HepG2 (cell line): Measurements from ENCODE around the gene EVA1A. TPM values are rescaled to one million over a fixed set of nuclear protein-coding genes. Genes with fewer than 3 reads are reported as not detected.

Experiments used
- CHD4 ChIP-seq: fragments of 200-600 bp; sonication (generic); IDR thresholded peaks from 2 replicates; pipeline ENCODE4 v1.7.0; 2017; ENCODE audit warnings: mild to moderate bottlenecking, low read length, borderline replicate concordance
- GABPA ChIP-seq, 2 experiments: IDR thresholded peaks; 2 replicates each; pipeline ENCODE4 v1.6.1; 2011 to 2016; ENCODE audit warnings: low read depth in 2 of 2, low read length in 1 of 2, missing biosample characterization in 1 of 2, missing genetic modification characterization in 1 of 2
- KAT8 ChIP-seq: IDR thresholded peaks from 2 replicates; pipeline ENCODE4 v1.6.1; 2016; ENCODE audit warnings: missing genetic modification reagents, missing compliant biosample characterization
- KMT2B ChIP-seq: IDR thresholded peaks from 2 replicates; pipeline ENCODE4 v1.6.1; 2016; ENCODE audit warnings: missing genetic modification reagents, missing compliant biosample characterization
- MTA1 ChIP-seq: sonication (generic); formaldehyde crosslinking; IDR thresholded peaks from 2 replicates; pipeline ENCODE4 v1.4.0; 2020; ENCODE audit warnings: missing genetic modification reagents, mild to moderate bottlenecking, borderline replicate concordance
- SALL1 ChIP-seq: sonication (generic); formaldehyde crosslinking; IDR thresholded peaks from 2 replicates; pipeline ENCODE4 v1.8.0; 2022; ENCODE audit warnings: mild to moderate bottlenecking, missing genetic modification reagents
- SALL2 ChIP-seq: sonication (generic); formaldehyde crosslinking; IDR thresholded peaks from 2 replicates; pipeline ENCODE4 v1.8.1; 2023; ENCODE audit warnings: mild to moderate bottlenecking, missing genetic modification reagents, inconsistent platforms
- STAG1 ChIP-seq: sonication (generic); formaldehyde crosslinking; IDR thresholded peaks from 2 replicates; pipeline ENCODE4 v1.4.0; 2020; ENCODE audit warnings: missing genetic modification reagents
- ZFX ChIP-seq: sonication (generic); formaldehyde crosslinking; IDR thresholded peaks from 2 replicates; pipeline ENCODE4 v1.4.0; 2020; ENCODE audit warnings: mild to moderate bottlenecking, low read depth, missing genetic modification reagents, moderate library complexity
- ZNF547 ChIP-seq: sonication (generic); formaldehyde crosslinking; IDR thresholded peaks from 2 replicates; pipeline ENCODE4 v1.5.1; 2020; ENCODE audit warnings: mild to moderate bottlenecking, missing genetic modification reagents
- ZNF574 ChIP-seq: sonication (generic); formaldehyde crosslinking; IDR thresholded peaks from 2 replicates; pipeline ENCODE4 v1.4.0; 2020; ENCODE audit warnings: missing genetic modification reagents
- ZNF761 ChIP-seq: sonication (generic); formaldehyde crosslinking; conservative IDR thresholded peaks from 2 replicates; pipeline ENCODE4 v1.4.0; 2020; ENCODE audit warnings: mild to moderate bottlenecking, missing genetic modification reagents
- ZNF850 ChIP-seq: sonication (generic); formaldehyde crosslinking; conservative IDR thresholded peaks from 2 replicates; pipeline ENCODE4 v1.9.0; 2021; ENCODE audit warnings: mild to moderate bottlenecking, missing genetic modification reagents
- ZSCAN21 ChIP-seq: sonication (generic); formaldehyde crosslinking; IDR thresholded peaks from 2 replicates; pipeline ENCODE4 v1.8.0; 2022; ENCODE audit warnings: mild to moderate bottlenecking, missing genetic modification reagents, moderate library complexity, borderline replicate concordance
- polyA plus RNA-seq, 8 experiments: library from polyadenylated mRNA; depleted of rRNA in 3 of 8; stranded (reverse) in 7 of 8; unstranded in 1 of 8; fragments of >200 nt; fragmentation: Illumina TruSeq in 4 of 8; extraction: Trizol in 4 of 8; gene quantifications; 2 replicates each; pipeline versions ENCODE4 v1.2.1 to v1.2.3, GENCODE V29; 2011 to 2016; ENCODE audit warnings: low read depth in 4 of 8, missing spikeins in 1 of 8, mixed read lengths in 1 of 8; ENCODE audit not compliant: insufficient read depth in 1 of 8
- total RNA-seq, 5 experiments: library from RNA; depleted of rRNA; stranded (reverse); fragments of >200 nt; fragmentation: Illumina TruSeq; extraction: Trizol; gene quantifications; 2 replicates each; pipeline ENCODE4 v1.2.3, GENCODE V29; 2016; ENCODE audit warnings: low read depth in 1 of 5
- TF ChIP-seq, protein P1 (sequence below): sonication (generic); formaldehyde crosslinking; IDR thresholded peaks from 2 replicates; pipeline ENCODE4 v1.4.0; 2020; ENCODE audit warnings: missing genetic modification reagents
- TF ChIP-seq, protein P2 (sequence below): sonication (generic); formaldehyde crosslinking; IDR thresholded peaks from 2 replicates; pipeline ENCODE4 v1.4.0; 2020; ENCODE audit warnings: missing genetic modification reagents

The EVA1A gene
- total and polyA plus RNA-seq, 2 of the 13 experiments (the other 11 are each of a cell fraction or from before 2014, with no cell fraction given) = 57.5 to 57.8 TPM

- no peak; the same call in none of the 2 replicates for TF ChIP-seq MTA1 (CRISPR knock-in tag)
- peak; percentile 73 for TF ChIP-seq KMT2B (CRISPR knock-in tag)
- peak; percentile 86 for TF ChIP-seq SALL1 (CRISPR knock-in tag)
- peak; percentile 73 for TF ChIP-seq ZNF547 (CRISPR knock-in tag)
- TF ChIP-seq KAT8 (CRISPR knock-in tag) = peak; percentile 70; the same call in 1 of the 2 replicates
- TF ChIP-seq, protein P1, sequence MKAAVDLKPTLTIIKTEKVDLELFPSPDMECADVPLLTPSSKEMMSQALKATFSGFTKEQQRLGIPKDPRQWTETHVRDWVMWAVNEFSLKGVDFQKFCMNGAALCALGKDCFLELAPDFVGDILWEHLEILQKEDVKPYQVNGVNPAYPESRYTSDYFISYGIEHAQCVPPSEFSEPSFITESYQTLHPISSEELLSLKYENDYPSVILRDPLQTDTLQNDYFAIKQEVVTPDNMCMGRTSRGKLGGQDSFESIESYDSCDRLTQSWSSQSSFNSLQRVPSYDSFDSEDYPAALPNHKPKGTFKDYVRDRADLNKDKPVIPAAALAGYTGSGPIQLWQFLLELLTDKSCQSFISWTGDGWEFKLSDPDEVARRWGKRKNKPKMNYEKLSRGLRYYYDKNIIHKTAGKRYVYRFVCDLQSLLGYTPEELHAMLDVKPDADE (CRISPR knock-in tag) = no peak
- peak; percentile 73; the same call in 1 of the 2 replicates for TF ChIP-seq ZNF761 (CRISPR knock-in tag)
- TF ChIP-seq ZFX (CRISPR knock-in tag) = peak; percentile 70
- TF ChIP-seq STAG1 (CRISPR knock-in tag) = peak; percentile 8; the same call in 1 of the 2 replicates
- no peak for TF ChIP-seq SALL2 (CRISPR knock-in tag)
- TF ChIP-seq ZSCAN21 (CRISPR knock-in tag) = peak; percentile 3; the same call in 1 of the 2 replicates
- peak; percentile 62; the same call in 1 of the 2 replicates for TF ChIP-seq ZNF574
- TF ChIP-seq, protein P2, sequence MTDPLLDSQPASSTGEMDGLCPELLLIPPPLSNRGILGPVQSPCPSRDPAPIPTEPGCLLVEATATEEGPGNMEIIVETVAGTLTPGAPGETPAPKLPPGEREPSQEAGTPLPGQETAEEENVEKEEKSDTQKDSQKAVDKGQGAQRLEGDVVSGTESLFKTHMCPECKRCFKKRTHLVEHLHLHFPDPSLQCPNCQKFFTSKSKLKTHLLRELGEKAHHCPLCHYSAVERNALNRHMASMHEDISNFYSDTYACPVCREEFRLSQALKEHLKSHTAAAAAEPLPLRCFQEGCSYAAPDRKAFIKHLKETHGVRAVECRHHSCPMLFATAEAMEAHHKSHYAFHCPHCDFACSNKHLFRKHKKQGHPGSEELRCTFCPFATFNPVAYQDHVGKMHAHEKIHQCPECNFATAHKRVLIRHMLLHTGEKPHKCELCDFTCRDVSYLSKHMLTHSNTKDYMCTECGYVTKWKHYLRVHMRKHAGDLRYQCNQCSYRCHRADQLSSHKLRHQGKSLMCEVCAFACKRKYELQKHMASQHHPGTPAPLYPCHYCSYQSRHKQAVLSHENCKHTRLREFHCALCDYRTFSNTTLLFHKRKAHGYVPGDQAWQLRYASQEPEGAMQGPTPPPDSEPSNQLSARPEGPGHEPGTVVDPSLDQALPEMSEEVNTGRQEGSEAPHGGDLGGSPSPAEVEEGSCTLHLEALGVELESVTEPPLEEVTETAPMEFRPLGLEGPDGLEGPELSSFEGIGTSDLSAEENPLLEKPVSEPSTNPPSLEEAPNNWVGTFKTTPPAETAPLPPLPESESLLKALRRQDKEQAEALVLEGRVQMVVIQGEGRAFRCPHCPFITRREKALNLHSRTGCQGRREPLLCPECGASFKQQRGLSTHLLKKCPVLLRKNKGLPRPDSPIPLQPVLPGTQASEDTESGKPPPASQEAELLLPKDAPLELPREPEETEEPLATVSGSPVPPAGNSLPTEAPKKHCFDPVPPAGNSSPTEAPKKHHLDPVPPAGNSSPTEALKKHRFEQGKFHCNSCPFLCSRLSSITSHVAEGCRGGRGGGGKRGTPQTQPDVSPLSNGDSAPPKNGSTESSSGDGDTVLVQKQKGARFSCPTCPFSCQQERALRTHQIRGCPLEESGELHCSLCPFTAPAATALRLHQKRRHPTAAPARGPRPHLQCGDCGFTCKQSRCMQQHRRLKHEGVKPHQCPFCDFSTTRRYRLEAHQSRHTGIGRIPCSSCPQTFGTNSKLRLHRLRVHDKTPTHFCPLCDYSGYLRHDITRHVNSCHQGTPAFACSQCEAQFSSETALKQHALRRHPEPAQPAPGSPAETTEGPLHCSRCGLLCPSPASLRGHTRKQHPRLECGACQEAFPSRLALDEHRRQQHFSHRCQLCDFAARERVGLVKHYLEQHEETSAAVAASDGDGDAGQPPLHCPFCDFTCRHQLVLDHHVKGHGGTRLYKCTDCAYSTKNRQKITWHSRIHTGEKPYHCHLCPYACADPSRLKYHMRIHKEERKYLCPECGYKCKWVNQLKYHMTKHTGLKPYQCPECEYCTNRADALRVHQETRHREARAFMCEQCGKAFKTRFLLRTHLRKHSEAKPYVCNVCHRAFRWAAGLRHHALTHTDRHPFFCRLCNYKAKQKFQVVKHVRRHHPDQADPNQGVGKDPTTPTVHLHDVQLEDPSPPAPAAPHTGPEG (CRISPR knock-in tag) = peak; percentile 42; the same call in 1 of the 2 replicates
- TF ChIP-seq CHD4 = no peak
- no peak for TF ChIP-seq ZNF850 (CRISPR knock-in tag)
- no peak for TF ChIP-seq GABPA (IDR thresholded peaks at IDR 0.05; ENCODE audit: low read depth, low read length)
- 0 out of 2 replicates have a peak, but pooled peaks have one; percentile 24 for TF ChIP-seq GABPA (CRISPR knock-in tag; IDR thresholded peaks at IDR 0.05; ENCODE audit: low read depth)
These were observed at the start of gene EVA1A (continued) for GRCh38 chr2:75560768-75561565.
